OCI-LY1 (cell line): Measurements from ENCODE around the gene VPS39.

Experiments used
- CTCF ChIP-seq: fragments of 200-600 bp; sonication (generic), shearing (Covaris generic); IDR thresholded peaks from 2 replicates; pipeline ENCODE4 v1.5.1; 2017; ENCODE audit warnings: mild to moderate bottlenecking, antibody characterized with exemption, low read length, moderate library complexity, mixed read lengths
- EZH2 ChIP-seq: fragments of 200-600 bp; sonication (generic), shearing (Covaris generic); IDR thresholded peaks from 2 replicates; pipeline ENCODE4 v1.8.0; 2017; ENCODE audit warnings: borderline replicate concordance, mixed run types, mild to moderate bottlenecking, antibody characterized with exemption, low read length, moderate library complexity, mixed read lengths

DNA sequence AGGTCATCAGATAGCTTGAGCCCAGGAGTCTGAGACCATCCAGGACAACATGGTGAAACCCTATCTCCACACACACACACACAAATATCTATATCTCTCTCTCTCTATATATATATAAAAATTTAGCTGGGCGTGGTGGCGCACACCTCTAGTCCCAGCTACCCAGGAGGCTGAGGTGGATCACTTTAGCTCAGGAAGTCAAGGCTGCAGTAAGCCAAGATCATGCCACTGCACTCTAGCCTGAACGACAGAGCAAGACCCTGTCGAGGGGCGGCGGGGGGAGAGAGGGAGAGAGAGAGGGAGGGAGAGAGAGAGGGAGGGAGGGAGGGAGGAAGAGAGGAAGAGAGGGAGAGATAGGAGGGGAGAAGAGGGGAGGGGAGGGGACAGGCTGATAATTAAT lies 79.6 kb downstream of the VPS39 start:
- TF ChIP-seq CTCF, result no peak
- no peak for TF ChIP-seq EZH2
